Measurements from ENCODE around the gene ST3GAL3.

DNA sequence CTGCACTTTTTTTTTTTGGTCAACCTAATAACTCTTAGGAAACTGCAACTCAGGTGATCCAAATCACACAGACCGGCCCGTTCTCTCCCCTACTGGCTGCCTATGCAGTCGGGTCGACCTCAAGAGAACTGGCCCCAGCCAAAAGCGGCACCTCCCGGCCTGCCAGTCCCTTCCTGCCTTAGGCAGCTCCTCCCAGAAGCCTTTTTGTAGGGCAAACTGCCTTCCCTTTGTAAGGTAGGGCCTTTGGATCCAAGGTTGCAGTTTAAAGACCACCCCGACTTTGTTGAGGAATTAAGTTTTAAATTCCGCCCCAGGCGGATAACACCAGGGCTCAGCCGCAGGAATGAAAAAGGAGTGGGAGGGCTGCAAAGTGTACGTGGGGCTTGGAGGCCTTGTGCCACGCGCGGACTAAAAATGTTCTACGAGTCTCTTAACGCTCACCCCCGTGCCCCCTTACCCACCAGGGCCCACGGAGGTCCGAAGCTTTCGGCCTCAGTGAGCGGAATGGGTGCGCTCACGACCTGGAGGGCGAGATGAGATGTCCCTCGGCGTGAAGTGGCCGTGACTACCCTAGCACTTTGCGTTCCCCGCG is 642 bp upstream of the ST3GAL3 start:
- TF ChIP-seq, protein P1, sequence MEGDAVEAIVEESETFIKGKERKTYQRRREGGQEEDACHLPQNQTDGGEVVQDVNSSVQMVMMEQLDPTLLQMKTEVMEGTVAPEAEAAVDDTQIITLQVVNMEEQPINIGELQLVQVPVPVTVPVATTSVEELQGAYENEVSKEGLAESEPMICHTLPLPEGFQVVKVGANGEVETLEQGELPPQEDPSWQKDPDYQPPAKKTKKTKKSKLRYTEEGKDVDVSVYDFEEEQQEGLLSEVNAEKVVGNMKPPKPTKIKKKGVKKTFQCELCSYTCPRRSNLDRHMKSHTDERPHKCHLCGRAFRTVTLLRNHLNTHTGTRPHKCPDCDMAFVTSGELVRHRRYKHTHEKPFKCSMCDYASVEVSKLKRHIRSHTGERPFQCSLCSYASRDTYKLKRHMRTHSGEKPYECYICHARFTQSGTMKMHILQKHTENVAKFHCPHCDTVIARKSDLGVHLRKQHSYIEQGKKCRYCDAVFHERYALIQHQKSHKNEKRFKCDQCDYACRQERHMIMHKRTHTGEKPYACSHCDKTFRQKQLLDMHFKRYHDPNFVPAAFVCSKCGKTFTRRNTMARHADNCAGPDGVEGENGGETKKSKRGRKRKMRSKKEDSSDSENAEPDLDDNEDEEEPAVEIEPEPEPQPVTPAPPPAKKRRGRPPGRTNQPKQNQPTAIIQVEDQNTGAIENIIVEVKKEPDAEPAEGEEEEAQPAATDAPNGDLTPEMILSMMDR (conservative IDR thresholded peaks at IDR 0.05; ENCODE audit: low read depth, low read length) = no peak
- TF ChIP-seq EZH2 (IDR thresholded peaks at IDR 0.05; ENCODE audit: borderline replicate concordance, low read depth, low read length, poor library complexity, severe bottlenecking) = no peak

All from A673 (cell line).